GM12878 (cell line): ENCODE measurements around the gene DHDH. TPM values are rescaled to one million over a fixed set of nuclear protein-coding genes. Genes with fewer than 3 reads are reported as not detected.

Source experiments
- ATAC-seq: fragments of 200-7000 bp; cut with Tn5 transposase; 3 replicates; pipeline ENCODE4 v1.9.1; 2020; ENCODE audit warnings: mild to moderate bottlenecking, moderate library complexity
- BruUV-seq: library from RNA; stranded (reverse); fragments of 400-500 nt; replicated peaks from 2 replicates; lab custom pipeline; 2021; lab: Mats Ljungman, UMichigan
- CTCF ChIA-PET: fragments of 300-600 bp; sonication (Branson Sonifier 250); formaldehyde crosslinking; extraction: SDS; loops from one replicate; lab custom pipeline; 2021; ENCODE audit warnings: inconsistent platforms; lab: Yijun Ruan, JAX
- POLR2A ChIA-PET: fragments of 350-600 bp; formaldehyde crosslinking; extraction: SDS; loops from one replicate; lab custom pipeline; 2021; ENCODE audit warnings: inconsistent platforms; lab: Charles Lee
- RAD21 ChIA-PET: fragments of 300-600 bp; sonication (Branson Sonifier 250); formaldehyde crosslinking; loops from one replicate; lab custom pipeline; 2023; ENCODE audit warnings: antibody characterized with exemption; ENCODE audit not compliant: unreplicated experiment; lab: Charles Lee
- SMC1A ChIA-PET: fragments of 300-600 bp; sonication (Branson Sonifier 250); formaldehyde crosslinking; loops from one replicate; lab custom pipeline; 2023; ENCODE audit not compliant: unreplicated experiment, uncharacterized antibody; lab: Charles Lee
- DNase-seq: peaks from one replicate; pipeline ENCODE4 v3.0.0-alpha.2; 2011; ENCODE audit warnings: low read depth, low spot score
- FAIRE-seq: peaks from 3 replicates; lab custom pipeline; 2011; peaks lifted over from hg19 to GRCh38; lab: Jason Lieb, UNC
- H2AFZ ChIP-seq: 2 replicates; pipeline ENCODE4 v1.6.0; 2011; ENCODE audit warnings: low read depth, low read length, control low read depth; ENCODE audit not compliant: control insufficient read depth
- H3K27ac ChIP-seq: 2 replicates; pipeline ENCODE4 v1.5.1; 2011; ENCODE audit warnings: control low read depth; ENCODE audit not compliant: control insufficient read depth, insufficient read depth
- H3K27me3 ChIP-seq, 2 experiments: replicated peaks in 1 of 2; 2 replicates each; pipeline versions ENCODE4 v1.6.0 to v1.6.1; 2011; ENCODE audit warnings: low read length in 1 of 2; ENCODE audit not compliant: control insufficient read depth in 2 of 2, insufficient read depth in 2 of 2
- H3K36me3 ChIP-seq, 2 experiments: 2 replicates each; pipeline ENCODE4 v1.5.1; 2011; ENCODE audit warnings: low read length in 1 of 2; ENCODE audit not compliant: control insufficient read depth in 2 of 2, insufficient read depth in 2 of 2
- H3K4me1 ChIP-seq: 2 replicates; pipeline ENCODE4 v1.6.1; 2011; ENCODE audit warnings: mild to moderate bottlenecking, low read length, moderate library complexity, mixed read lengths; ENCODE audit not compliant: control insufficient read depth, insufficient read depth
- H3K4me2 ChIP-seq: 2 replicates; pipeline ENCODE4 v1.6.0; 2011; ENCODE audit warnings: control low read depth; ENCODE audit not compliant: control insufficient read depth, insufficient read depth
- H3K4me3 ChIP-seq: fragments of 200-600 bp; sonication (generic); 2 replicates; pipeline ENCODE4 v1.5.1; 2016
- H3K79me2 ChIP-seq: 2 replicates; pipeline ENCODE4 v1.6.0; 2011; ENCODE audit warnings: low read length; ENCODE audit not compliant: control insufficient read depth, insufficient read depth
- H3K9ac ChIP-seq: 2 replicates; pipeline ENCODE4 v1.8.0; 2011; ENCODE audit warnings: low read length, control low read depth, mixed read lengths; ENCODE audit not compliant: control insufficient read depth, insufficient read depth
- H3K9me3 ChIP-seq: replicated peaks from 3 replicates; pipeline ENCODE4 v1.5.1; 2011; ENCODE audit warnings: mild to moderate bottlenecking, low read length; ENCODE audit not compliant: control insufficient read depth, insufficient read depth
- H4K20me1 ChIP-seq: 2 replicates; pipeline ENCODE4 v1.6.0; 2011; ENCODE audit not compliant: control insufficient read depth, insufficient read depth
- BCLAF1 ChIP-seq: fragments of 450-650 bp; IDR thresholded peaks from 2 replicates; pipeline ENCODE4 v1.6.1; 2017; ENCODE audit warnings: antibody characterized with exemption, mild to moderate bottlenecking, moderate library complexity
- CBX5 ChIP-seq: sonication (generic); IDR thresholded peaks from 2 replicates; pipeline ENCODE4 v1.6.1; 2016; ENCODE audit warnings: low read depth, moderate library complexity, mild to moderate bottlenecking, inconsistent platforms
- IKZF2 ChIP-seq, 2 experiments: fragments of 450-650 bp; IDR thresholded peaks; 2 replicates each; pipeline ENCODE4 v1.6.1; 2017; ENCODE audit warnings: mild to moderate bottlenecking in 2 of 2, moderate library complexity in 2 of 2
- KAT2A ChIP-seq: conservative IDR thresholded peaks from 2 replicates; pipeline ENCODE4 v1.6.1; 2011; ENCODE audit warnings: low read depth, low read length; ENCODE audit not compliant: control insufficient read depth
- MTA2 ChIP-seq: fragments of 450-650 bp; IDR thresholded peaks from 2 replicates; pipeline ENCODE4 v1.6.1; 2016; ENCODE audit warnings: low read depth, mild to moderate bottlenecking, moderate library complexity
- MTA3 ChIP-seq: IDR thresholded peaks from 2 replicates; pipeline ENCODE4 v1.6.1; 2012; ENCODE audit warnings: low read length, inconsistent platforms, borderline replicate concordance
- SP1 ChIP-seq: IDR thresholded peaks from one replicate; pipeline ENCODE4 v1.6.1; 2011; ENCODE audit warnings: low read depth, low read length
- TCF3 ChIP-seq: IDR thresholded peaks from 2 replicates; pipeline ENCODE4 v1.6.1; 2012; ENCODE audit warnings: low read depth, mild to moderate bottlenecking, low read length, borderline replicate concordance; ENCODE audit not compliant: insufficient read depth
- YY1 ChIP-seq: IDR thresholded peaks from 2 replicates; pipeline ENCODE4 v1.6.1; 2011; ENCODE audit warnings: low read depth, mild to moderate bottlenecking, low read length
- ZNF274 ChIP-seq: IDR thresholded peaks from one replicate; pipeline ENCODE4 v1.8.0; 2011; ENCODE audit not compliant: insufficient read length, insufficient read depth
- ZNF384 ChIP-seq: IDR thresholded peaks from 2 replicates; pipeline ENCODE4 v1.6.1; 2012; ENCODE audit warnings: low read depth, mild to moderate bottlenecking, low read length, improper control_type of control experiment, borderline replicate concordance
- WGBS: methylation state at CpG from one replicate; pipeline ENCODE4 v1.1.6; 2016; ENCODE audit warnings: low lambda C conversion rate; ENCODE audit not compliant: insufficient replicate concordance, insufficient coverage; ENCODE audit errors: missing lambda C conversion rate; 5-methylcytosine and 5-hydroxymethylcytosine counted together
- in situ Hi-C: fragments of 300-500 bp; cut with MboI; formaldehyde crosslinking; loops from 9 replicates; pipeline ENCODE4 v1.14.3; 2018; ENCODE audit warnings: mixed read lengths
- intact Hi-C: fragments of 100-400 bp; cut with micrococcal nuclease; formaldehyde crosslinking; loops from one replicate; pipeline ENCODE4 v1.14.2; 2022; ENCODE audit not compliant: unreplicated experiment
- polyA plus RNA-seq, 11 experiments: library from polyadenylated mRNA; depleted of rRNA in 4 of 11; unstranded in 6 of 11; stranded (reverse) in 5 of 11; fragments of >200 nt; fragmentation: Nextera tagmentation in 4 of 11; fragmentation: Illumina TruSeq in 1 of 11; extraction: Ambion mirVana in 4 of 11; extraction: Trizol in 1 of 11; gene quantifications; 1 replicate in 1 of 11; 2 replicates in 10 of 11; pipeline versions ENCODE4 v1.2.1 to v1.2.3, GENCODE V29; 2011 to 2016; ENCODE audit warnings: inconsistent platforms in 2 of 11, missing spikeins in 2 of 11, low read depth in 1 of 11
- total RNA-seq, 4 experiments: library from RNA; depleted of rRNA in 3 of 4; stranded (reverse); fragments of >200 nt in 3 of 4; fragmentation: Illumina TruSeq in 1 of 4; extraction: Trizol in 1 of 4; gene quantifications; 2 replicates each; pipeline versions ENCODE4 v1.2.1 to v1.2.3, GENCODE V29; 2013 to 2021

DHDH gene
- total and polyA plus RNA-seq, 10 of the 15 experiments (the other 5 are each of a cell fraction or from before 2014, with no cell fraction given) = 0.13 to 0.21 (median 0.15) TPM; not detected in 7

- peaks cover 5% of the 10 kb centered on the region; the same call in 1 of the 2 replicates for H3K4me1 ChIP-seq
- intact Hi-C loops = no loop called here
- ChIA-PET SMC1A (interaction anchor here (0.7 to 3.1 kb wide), 9 partner anchors 9 to 116 kb away, joined by 3 to 14 read pairs (median 4); no protein-coding TSS in a partner anchor), CTCF (interaction anchor here (0.5 to 2.5 kb wide), 8 partner anchors 17 to 117 kb away, joined by 3 to 8 read pairs (median 4); partner anchors contain the start of genes DHDH, GYS1, HSD17B14 and PPP1R15A)
- H3K27me3 ChIP-seq = no peaks in the 10 kb centered on the region
- TF ChIP-seq YY1 (no peak), BCLAF1 (no peak), SP1 (no peak), ZNF384 (no peak), MTA2 (no peak), IKZF2 (IDR thresholded peaks at IDR 0.05) (no peak), CBX5 (no peak), ZNF274 (no peak), MTA3 (no peak), TCF3 (no peak), KAT2A (no peak)
- TF ChIP-seq, all 136 proteins: peak for 0
- H2AFZ ChIP-seq = no peak overlapping the region
- H3K4me2 ChIP-seq = no peak overlapping the region
- no peaks in the 10 kb centered on the region; the same call in 2 of the 3 replicates for H3K9me3 ChIP-seq
- DNase-seq (no peak), ATAC-seq (no peak), FAIRE-seq (no peak)
- no peak overlapping the region for H3K9ac ChIP-seq
- H4K20me1 ChIP-seq = no peaks in the 10 kb centered on the region
- BruUV-seq = no TSS peak
- H3K27ac ChIP-seq = no peak overlapping the region
- POLR2A ChIA-PET = interaction anchor here (2.1 to 3.1 kb wide), 3 partner anchors 9 to 53 kb away, joined by 9 to 15 read pairs (median 13); partner anchors contain the start of genes GYS1, NUCB1 and RUVBL2
- H3K36me3 ChIP-seq = no peaks in the 10 kb centered on the region; a peak in 1 of 4 replicates
- in situ Hi-C loops = no loop called here
- H3K4me3 ChIP-seq = no peak overlapping the region
- peaks cover 23% of the 10 kb centered on the region for H3K79me2 ChIP-seq
- 91% methylated on average over 4 of the region's 4 CpGs for WGBS
- RAD21 ChIA-PET = interaction anchor here (0.6 to 1.5 kb wide), 2 partner anchors 9 to 79 kb away, joined by 3 to 4 read pairs; no protein-coding TSS in a partner anchor
Observed at GRCh38 chr19:48953141-48953540, 19.6 kb downstream of the DHDH start.
